Neural cell (in vitro differentiated cells): ENCODE data around the gene OR10W1. TPM values are rescaled to one million over a fixed set of nuclear protein-coding genes. Genes with fewer than 3 reads are reported as not detected.

Experiments
- H2AFZ ChIP-seq: fragments of 200-600, 300-800 bp; sonication (generic), shearing (Covaris generic); 2 replicates; pipeline ENCODE4 v1.6.0; 2014; ENCODE audit warnings: low read depth, mild to moderate bottlenecking, antibody characterized with exemption, low read length, moderate library complexity
- H3F3A ChIP-seq: fragments of 200-600 bp; shearing (Covaris generic); 2 replicates; pipeline ENCODE4 v1.6.1; 2016; ENCODE audit warnings: mild to moderate bottlenecking, moderate library complexity, mixed read lengths, antibody characterized with exemption, low read length; ENCODE audit not compliant: insufficient read depth, poor library complexity, severe bottlenecking
- H3K27ac ChIP-seq: fragments of 200-600, 300-800 bp; sonication (generic), shearing (Covaris generic); 2 replicates; pipeline ENCODE4 v1.5.1; 2014; ENCODE audit warnings: mild to moderate bottlenecking, low read length, moderate library complexity
- H3K27me3 ChIP-seq: fragments of 300-800, 200-600 bp; sonication (generic), shearing (Covaris generic); 2 replicates; pipeline ENCODE4 v1.6.0; 2014; ENCODE audit warnings: mild to moderate bottlenecking, low read depth, low read length, moderate library complexity; ENCODE audit not compliant: insufficient read depth
- H3K36me3 ChIP-seq: fragments of 300-800, 200-600 bp; sonication (generic), shearing (Covaris generic); 2 replicates; pipeline ENCODE4 v1.5.1; 2014; ENCODE audit warnings: mild to moderate bottlenecking, antibody characterized with exemption, low read length, moderate library complexity; ENCODE audit not compliant: insufficient read depth
- H3K4me2 ChIP-seq: fragments of 300-800, 200-600 bp; sonication (generic), shearing (Covaris generic); 2 replicates; pipeline ENCODE4 v1.6.0; 2014; ENCODE audit warnings: mild to moderate bottlenecking, low read length
- H3K4me3 ChIP-seq: fragments of 300-800, 200-600 bp; sonication (generic), shearing (Covaris generic); 2 replicates; pipeline ENCODE4 v1.5.1; 2014; ENCODE audit warnings: mild to moderate bottlenecking, low read length, moderate library complexity
- H3K79me2 ChIP-seq: fragments of 200-600 bp; shearing (Covaris generic); replicated peaks from 2 replicates; pipeline ENCODE4 v1.6.0; 2014; ENCODE audit warnings: mild to moderate bottlenecking, low read length, moderate library complexity; ENCODE audit not compliant: insufficient read depth
- H3K9ac ChIP-seq: fragments of 300-800, 200-600 bp; sonication (generic), shearing (Covaris generic); 2 replicates; pipeline ENCODE4 v1.6.1; 2016; ENCODE audit warnings: mild to moderate bottlenecking, low read length, mixed read lengths
- H3K9me2 ChIP-seq: fragments of 200-600 bp; shearing (Covaris generic); 2 replicates; pipeline ENCODE4 v1.6.1; 2016; ENCODE audit warnings: mild to moderate bottlenecking, low read length, mixed read lengths; ENCODE audit not compliant: insufficient read depth
- H3K9me3 ChIP-seq: fragments of 200-600, 300-800 bp; sonication (generic), shearing (Covaris generic); 2 replicates; pipeline ENCODE4 v1.6.1; 2016; ENCODE audit warnings: mild to moderate bottlenecking, mixed run types, low read length, moderate library complexity, mixed read lengths
- H4K20me1 ChIP-seq: fragments of 200-600 bp; shearing (Covaris generic); 2 replicates; pipeline ENCODE4 v1.6.1; 2016; ENCODE audit warnings: mild to moderate bottlenecking, mixed run types; ENCODE audit not compliant: insufficient read depth
- EP300 ChIP-seq: fragments of 450-650 bp; conservative IDR thresholded peaks from 2 replicates; pipeline ENCODE4 v1.6.1; 2014; ENCODE audit warnings: antibody characterized with exemption, mild to moderate bottlenecking, moderate library complexity; ENCODE audit not compliant: poor library complexity, severe bottlenecking
- EZH2 ChIP-seq: fragments of 200-600, 300-800 bp; shearing (Covaris generic), sonication (generic); IDR thresholded peaks from 2 replicates; pipeline ENCODE4 v1.6.1; 2014; ENCODE audit warnings: antibody characterized with exemption, low read length, borderline replicate concordance, mild to moderate bottlenecking; ENCODE audit not compliant: insufficient read depth, poor library complexity, severe bottlenecking
- MXI1 ChIP-seq: fragments of 450-650 bp; conservative IDR thresholded peaks from 2 replicates; pipeline ENCODE4 v1.6.1; 2014; ENCODE audit warnings: antibody characterized with exemption, mild to moderate bottlenecking; ENCODE audit not compliant: poor library complexity, severe bottlenecking
- POLR2AphosphoS5 ChIP-seq: IDR thresholded peaks from 2 replicates; pipeline ENCODE4 v1.6.1; 2012
- RAD21 ChIP-seq: fragments of 450-650 bp; conservative IDR thresholded peaks from 2 replicates; pipeline ENCODE4 v1.6.1; 2014; ENCODE audit warnings: antibody characterized with exemption, mild to moderate bottlenecking, moderate library complexity
- REST ChIP-seq: IDR thresholded peaks from 2 replicates; pipeline ENCODE4 v1.6.1; 2012; ENCODE audit warnings: borderline replicate concordance
- SMC3 ChIP-seq: fragments of 450-650 bp; conservative IDR thresholded peaks from 2 replicates; pipeline ENCODE4 v1.6.1; 2014; ENCODE audit warnings: antibody characterized with exemption, mild to moderate bottlenecking, moderate library complexity; ENCODE audit not compliant: poor library complexity
- TAF1 ChIP-seq: IDR thresholded peaks from 2 replicates; pipeline ENCODE4 v1.6.1; 2012; ENCODE audit warnings: low read depth
- polyA minus RNA-seq: library from RNA; depleted of rRNA, polyadenylated mRNA; stranded (reverse); fragments of >200 nt; gene quantifications from 2 replicates; pipeline ENCODE4 v1.2.3, GENCODE V29; 2014
- polyA plus RNA-seq: library from polyadenylated mRNA; depleted of rRNA; stranded (reverse); fragments of >200 nt; gene quantifications from 2 replicates; pipeline ENCODE4 v1.2.3, GENCODE V29; 2014
- TF ChIP-seq, protein P1 (sequence below): fragments of 450-650 bp; IDR thresholded peaks from 2 replicates; pipeline ENCODE4 v1.5.1; 2014; ENCODE audit warnings: antibody characterized with exemption, mild to moderate bottlenecking, moderate library complexity; ENCODE audit not compliant: poor library complexity, severe bottlenecking

The OR10W1 gene, protein sequence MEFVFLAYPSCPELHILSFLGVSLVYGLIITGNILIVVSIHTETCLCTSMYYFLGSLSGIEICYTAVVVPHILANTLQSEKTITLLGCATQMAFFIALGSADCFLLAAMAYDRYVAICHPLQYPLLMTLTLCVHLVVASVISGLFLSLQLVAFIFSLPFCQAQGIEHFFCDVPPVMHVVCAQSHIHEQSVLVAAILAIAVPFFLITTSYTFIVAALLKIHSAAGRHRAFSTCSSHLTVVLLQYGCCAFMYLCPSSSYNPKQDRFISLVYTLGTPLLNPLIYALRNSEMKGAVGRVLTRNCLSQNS
- not detected in 2 replicates for polyA plus RNA-seq
- not detected in 2 replicates for polyA minus RNA-seq

DNA sequence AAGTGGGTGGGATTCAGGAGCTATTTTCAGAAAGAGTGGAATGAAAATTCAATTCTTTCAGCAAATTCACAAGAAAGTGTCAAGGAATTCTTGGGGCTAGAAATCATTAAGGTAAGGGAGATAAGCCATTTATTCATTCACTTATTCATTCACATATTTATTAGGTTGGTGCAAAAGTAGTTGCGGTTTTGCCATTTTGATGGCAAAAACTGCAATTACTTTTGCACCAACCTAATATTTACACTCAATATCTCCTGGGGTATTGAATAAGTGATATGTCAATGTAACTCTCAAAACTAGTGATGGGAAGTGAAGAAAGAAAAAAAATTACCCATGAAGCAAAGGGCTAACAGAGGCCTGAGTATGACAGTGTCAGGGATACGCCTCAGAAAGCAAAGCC, at the start of gene OR10W1:
Gene OR10W1, minus strand, starts transcription at position 119 of the 400 bp plus-strand sequence. CDS start 402 bp downstream, outside the sequence.
- Histone ChIP-seq H3K9ac (no peak within 1 kb of the TSS), H2AFZ (no peak within 1 kb of the TSS), H3K36me3 (no peaks in the 10 kb centered on the region), H3F3A (no peaks in the 10 kb centered on the region), H3K79me2 (no peaks in the 10 kb centered on the region), H4K20me1 (no peaks in the 10 kb centered on the region), H3K4me3 (no peak within 1 kb of the TSS), H3K4me2 (no peak within 1 kb of the TSS), H3K9me3 (no peaks in the 10 kb centered on the region), H3K9me2 (no peaks in the 10 kb centered on the region), H3K27me3 (no peaks in the 10 kb centered on the region), H3K27ac (no peak within 1 kb of the TSS)
- no peak for TF ChIP-seq POLR2AphosphoS5
- TF ChIP-seq EP300: no peak
- no peak for TF ChIP-seq TAF1
- TF ChIP-seq SMC3: no peak
- no peak for TF ChIP-seq MXI1
- no peak for TF ChIP-seq REST
- no peak for TF ChIP-seq EZH2
- no peak for TF ChIP-seq RAD21
- TF ChIP-seq, protein P1, sequence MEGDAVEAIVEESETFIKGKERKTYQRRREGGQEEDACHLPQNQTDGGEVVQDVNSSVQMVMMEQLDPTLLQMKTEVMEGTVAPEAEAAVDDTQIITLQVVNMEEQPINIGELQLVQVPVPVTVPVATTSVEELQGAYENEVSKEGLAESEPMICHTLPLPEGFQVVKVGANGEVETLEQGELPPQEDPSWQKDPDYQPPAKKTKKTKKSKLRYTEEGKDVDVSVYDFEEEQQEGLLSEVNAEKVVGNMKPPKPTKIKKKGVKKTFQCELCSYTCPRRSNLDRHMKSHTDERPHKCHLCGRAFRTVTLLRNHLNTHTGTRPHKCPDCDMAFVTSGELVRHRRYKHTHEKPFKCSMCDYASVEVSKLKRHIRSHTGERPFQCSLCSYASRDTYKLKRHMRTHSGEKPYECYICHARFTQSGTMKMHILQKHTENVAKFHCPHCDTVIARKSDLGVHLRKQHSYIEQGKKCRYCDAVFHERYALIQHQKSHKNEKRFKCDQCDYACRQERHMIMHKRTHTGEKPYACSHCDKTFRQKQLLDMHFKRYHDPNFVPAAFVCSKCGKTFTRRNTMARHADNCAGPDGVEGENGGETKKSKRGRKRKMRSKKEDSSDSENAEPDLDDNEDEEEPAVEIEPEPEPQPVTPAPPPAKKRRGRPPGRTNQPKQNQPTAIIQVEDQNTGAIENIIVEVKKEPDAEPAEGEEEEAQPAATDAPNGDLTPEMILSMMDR: no peak

GRCh38 chr11:58316142-58316541, 48.1 kb upstream of the OR10W1 start:
- no peak overlapping the region for H3K9ac ChIP-seq
- H3K9me3 ChIP-seq: no peaks in the 10 kb centered on the region
- H3K4me2 ChIP-seq: no peak overlapping the region
- no peak for TF ChIP-seq SMC3
- no peak overlapping the region for H3K4me3 ChIP-seq
- no peaks in the 10 kb centered on the region for H3F3A ChIP-seq
- H3K79me2 ChIP-seq: no peaks in the 10 kb centered on the region
- no peaks in the 10 kb centered on the region for H3K36me3 ChIP-seq
- H4K20me1 ChIP-seq: no peaks in the 10 kb centered on the region
- H3K9me2 ChIP-seq: no peaks in the 10 kb centered on the region
- H3K27me3 ChIP-seq: no peaks in the 10 kb centered on the region
- no peak overlapping the region for H2AFZ ChIP-seq
- H3K27ac ChIP-seq: no peak overlapping the region
